ENCODE results near the gene CMIP.

DNA sequence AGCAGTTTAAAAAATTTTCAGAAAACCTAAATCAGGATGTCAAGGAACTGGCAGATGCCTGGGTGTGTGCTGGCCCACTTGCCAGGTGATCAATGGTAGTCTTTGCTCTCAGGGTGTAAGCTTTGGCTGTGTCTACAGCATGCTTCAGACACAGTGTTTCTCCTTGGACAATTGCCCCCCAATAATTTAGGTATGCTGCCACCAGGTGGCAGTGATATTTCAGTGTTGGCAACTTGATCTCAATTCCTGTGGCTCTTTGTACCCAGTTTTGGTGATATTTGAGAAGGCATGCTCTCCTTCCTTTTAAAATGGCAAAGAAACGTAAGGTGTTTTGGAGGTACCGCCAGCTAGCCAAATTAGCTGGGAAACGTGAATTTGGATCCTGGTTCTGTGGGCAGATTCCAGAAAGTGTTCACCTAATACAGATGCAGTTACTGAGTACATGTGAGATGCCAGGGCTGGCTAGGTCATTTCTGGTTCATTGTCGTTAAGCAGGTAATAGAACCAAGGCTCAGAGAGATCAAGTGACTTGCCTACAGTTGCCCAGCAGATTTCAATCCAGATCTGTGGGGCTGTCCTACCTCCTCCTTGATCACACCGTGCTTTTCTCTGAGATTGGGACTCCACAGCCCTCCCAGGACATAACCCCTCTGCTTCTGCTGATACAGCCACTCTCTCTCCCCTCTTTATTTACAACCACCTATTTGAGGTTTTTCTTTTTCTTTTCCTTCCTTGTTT, 178.9 kb downstream of the CMIP start:
- TF ChIP-seq, protein P1, sequence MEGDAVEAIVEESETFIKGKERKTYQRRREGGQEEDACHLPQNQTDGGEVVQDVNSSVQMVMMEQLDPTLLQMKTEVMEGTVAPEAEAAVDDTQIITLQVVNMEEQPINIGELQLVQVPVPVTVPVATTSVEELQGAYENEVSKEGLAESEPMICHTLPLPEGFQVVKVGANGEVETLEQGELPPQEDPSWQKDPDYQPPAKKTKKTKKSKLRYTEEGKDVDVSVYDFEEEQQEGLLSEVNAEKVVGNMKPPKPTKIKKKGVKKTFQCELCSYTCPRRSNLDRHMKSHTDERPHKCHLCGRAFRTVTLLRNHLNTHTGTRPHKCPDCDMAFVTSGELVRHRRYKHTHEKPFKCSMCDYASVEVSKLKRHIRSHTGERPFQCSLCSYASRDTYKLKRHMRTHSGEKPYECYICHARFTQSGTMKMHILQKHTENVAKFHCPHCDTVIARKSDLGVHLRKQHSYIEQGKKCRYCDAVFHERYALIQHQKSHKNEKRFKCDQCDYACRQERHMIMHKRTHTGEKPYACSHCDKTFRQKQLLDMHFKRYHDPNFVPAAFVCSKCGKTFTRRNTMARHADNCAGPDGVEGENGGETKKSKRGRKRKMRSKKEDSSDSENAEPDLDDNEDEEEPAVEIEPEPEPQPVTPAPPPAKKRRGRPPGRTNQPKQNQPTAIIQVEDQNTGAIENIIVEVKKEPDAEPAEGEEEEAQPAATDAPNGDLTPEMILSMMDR (conservative IDR thresholded peaks at IDR 0.05; ENCODE audit: low read length), result peak; percentile 79
- TF ChIP-seq EZH2phosphoT487 (IDR thresholded peaks at IDR 0.05; ENCODE audit: borderline replicate concordance), result no peak

All from Loucy (cell line).